HepG2 (cell line): ENCODE data around the gene ZNF853. TPM values are rescaled to one million over a fixed set of nuclear protein-coding genes. Genes with fewer than 3 reads are reported as not detected.

ENCODE experiments used
- FOXA1 ChIP-seq, 2 experiments: fragments of 450-650 bp in 1 of 2; sonication (generic) in 1 of 2; formaldehyde crosslinking in 1 of 2; IDR thresholded peaks; 2 replicates each; pipeline versions ENCODE4 v1.4.0 to v1.6.1; 2016 to 2020; ENCODE audit warnings: missing genetic modification reagents in 1 of 2
- FOXO1 ChIP-seq: sonication (generic); formaldehyde crosslinking; IDR thresholded peaks from 2 replicates; pipeline ENCODE4 v1.4.0; 2020; ENCODE audit warnings: missing genetic modification reagents
- HMG20B ChIP-seq: conservative IDR thresholded peaks from 2 replicates; pipeline ENCODE4 v1.6.1; 2016; ENCODE audit warnings: missing genetic modification reagents, missing compliant biosample characterization
- HOXA5 ChIP-seq: sonication (generic); formaldehyde crosslinking; IDR thresholded peaks from 2 replicates; pipeline ENCODE4 v1.4.0; 2020; ENCODE audit warnings: missing genetic modification reagents
- KDM4B ChIP-seq: sonication (generic); formaldehyde crosslinking; IDR thresholded peaks from 2 replicates; pipeline ENCODE4 v1.4.0; 2020; ENCODE audit warnings: missing genetic modification reagents
- MIXL1 ChIP-seq: IDR thresholded peaks from 2 replicates; pipeline ENCODE4 v1.6.1; 2016
- NCOR1 ChIP-seq: fragments of 200-600 bp; sonication (generic); IDR thresholded peaks from 2 replicates; pipeline ENCODE4 v1.7.0; 2017; ENCODE audit warnings: antibody characterized with exemption, low read length, borderline replicate concordance
- PATZ1 ChIP-seq: sonication (generic); formaldehyde crosslinking; IDR thresholded peaks from 2 replicates; pipeline ENCODE4 v1.4.0; 2020; ENCODE audit warnings: missing genetic modification reagents
- POGZ ChIP-seq: sonication (generic); formaldehyde crosslinking; IDR thresholded peaks from 2 replicates; pipeline ENCODE4 v1.4.0; 2020; ENCODE audit warnings: mild to moderate bottlenecking, missing genetic modification reagents
- PPARG ChIP-seq: conservative IDR thresholded peaks from 2 replicates; pipeline ENCODE4 v1.6.1; 2016; ENCODE audit warnings: missing biosample characterization, missing genetic modification reagents
- SNAPC4 ChIP-seq: sonication (generic); formaldehyde crosslinking; IDR thresholded peaks from 2 replicates; pipeline ENCODE4 v1.4.0; 2020; ENCODE audit warnings: mild to moderate bottlenecking, missing genetic modification reagents
- ZBTB21 ChIP-seq: sonication (generic); formaldehyde crosslinking; IDR thresholded peaks from 2 replicates; pipeline ENCODE4 v1.4.0; 2020; ENCODE audit warnings: missing genetic modification reagents
- ZFP82 ChIP-seq: sonication (generic); formaldehyde crosslinking; IDR thresholded peaks from 2 replicates; pipeline ENCODE4 v1.5.1; 2020; ENCODE audit warnings: mild to moderate bottlenecking, missing genetic modification reagents, borderline replicate concordance
- ZNF720 ChIP-seq: sonication (generic); formaldehyde crosslinking; IDR thresholded peaks from 2 replicates; pipeline ENCODE4 v1.4.0; 2020; ENCODE audit warnings: missing genetic modification reagents
- polyA plus RNA-seq, 8 experiments: library from polyadenylated mRNA; depleted of rRNA in 3 of 8; stranded (reverse) in 7 of 8; unstranded in 1 of 8; fragments of >200 nt; fragmentation: Illumina TruSeq in 4 of 8; extraction: Trizol in 4 of 8; gene quantifications; 2 replicates each; pipeline versions ENCODE4 v1.2.1 to v1.2.3, GENCODE V29; 2011 to 2016; ENCODE audit warnings: low read depth in 4 of 8, missing spikeins in 1 of 8, mixed read lengths in 1 of 8; ENCODE audit not compliant: insufficient read depth in 1 of 8
- total RNA-seq, 5 experiments: library from RNA; depleted of rRNA; stranded (reverse); fragments of >200 nt; fragmentation: Illumina TruSeq; extraction: Trizol; gene quantifications; 2 replicates each; pipeline ENCODE4 v1.2.3, GENCODE V29; 2016; ENCODE audit warnings: low read depth in 1 of 5
- TF ChIP-seq, protein P1 (sequence below): sonication (generic); formaldehyde crosslinking; IDR thresholded peaks from 2 replicates; pipeline ENCODE4 v1.4.0; 2020; ENCODE audit warnings: missing genetic modification reagents, mild to moderate bottlenecking, borderline replicate concordance
- TF ChIP-seq, protein P2 (sequence below): sonication (generic); formaldehyde crosslinking; IDR thresholded peaks from 2 replicates; pipeline ENCODE4 v1.8.0; 2022; ENCODE audit warnings: mild to moderate bottlenecking, missing genetic modification reagents; ENCODE audit not compliant: insufficient replicate concordance
- TF ChIP-seq, protein P3 (sequence below): sonication (generic); formaldehyde crosslinking; IDR thresholded peaks from 2 replicates; pipeline ENCODE4 v1.8.1; 2023; ENCODE audit warnings: mild to moderate bottlenecking, moderate library complexity, missing genetic modification reagents

ZNF853 gene
- total and polyA plus RNA-seq, 2 of the 13 experiments (the other 11 are each of a cell fraction or from before 2014, with no cell fraction given): 2.1 to 6.2 TPM

DNA sequence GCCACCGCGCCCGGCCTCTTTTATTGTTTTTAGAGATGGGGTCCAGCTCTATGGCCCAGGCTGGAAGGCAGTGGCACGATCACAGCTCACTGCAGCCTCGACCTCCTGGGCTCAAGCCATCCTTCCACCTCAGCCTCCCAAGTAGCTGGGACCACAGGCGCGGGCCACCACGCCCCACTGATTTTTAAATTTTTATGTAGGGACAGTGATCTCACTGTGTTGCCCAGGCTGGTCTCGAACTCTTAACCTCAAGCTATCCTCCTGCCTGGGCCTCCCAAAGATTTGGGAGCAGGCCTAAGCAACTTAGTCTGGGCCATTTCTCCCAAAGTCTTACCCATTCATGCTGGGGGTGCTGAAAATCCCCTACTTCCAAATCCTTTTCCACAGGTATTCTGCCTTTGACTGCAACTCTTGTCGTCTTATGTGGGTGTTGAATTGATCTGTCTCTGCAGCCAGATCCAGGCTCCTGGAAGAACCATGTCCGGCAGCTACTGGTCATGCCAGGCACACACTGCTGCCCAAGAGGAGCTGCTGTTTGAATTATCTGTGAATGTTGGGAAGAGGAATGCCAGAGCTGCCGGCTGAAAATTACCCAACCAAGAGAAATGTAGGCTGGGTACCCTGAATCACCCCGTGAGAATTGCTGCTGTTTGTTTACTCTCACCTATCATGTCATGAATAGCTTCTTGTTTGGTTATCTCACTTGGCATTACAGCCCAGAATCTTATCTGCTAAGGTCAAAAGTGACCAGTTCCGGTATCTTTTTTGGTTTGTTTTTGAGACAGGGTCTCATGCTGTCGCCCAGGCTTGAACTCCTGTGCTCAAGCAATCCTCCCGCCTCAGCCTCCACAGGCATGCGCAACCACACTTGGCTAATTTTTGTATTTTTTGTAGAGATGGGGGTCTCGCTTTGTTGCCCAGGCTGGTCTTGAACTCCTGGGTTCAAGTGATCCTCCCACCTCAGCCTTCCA, 37.0 kb upstream of the ZNF853 start (continued):
- TF ChIP-seq, protein P1, sequence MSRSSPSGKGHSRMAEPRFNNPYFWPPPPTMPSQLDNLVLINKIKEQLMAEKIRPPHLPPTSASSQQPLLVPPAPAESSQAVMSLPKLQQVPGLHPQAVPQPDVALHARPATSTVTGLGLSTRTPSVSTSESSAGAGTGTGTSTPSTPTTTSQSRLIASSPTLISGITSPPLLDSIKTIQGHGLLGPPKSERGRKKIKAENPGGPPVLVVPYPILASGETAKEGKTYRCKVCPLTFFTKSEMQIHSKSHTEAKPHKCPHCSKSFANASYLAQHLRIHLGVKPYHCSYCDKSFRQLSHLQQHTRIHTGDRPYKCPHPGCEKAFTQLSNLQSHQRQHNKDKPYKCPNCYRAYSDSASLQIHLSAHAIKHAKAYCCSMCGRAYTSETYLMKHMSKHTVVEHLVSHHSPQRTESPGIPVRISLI (CRISPR knock-in tag): peak; percentile 75
- peak; percentile 94 for TF ChIP-seq ZBTB21
- peak; percentile 85 for TF ChIP-seq HMG20B (CRISPR knock-in tag)
- peak; percentile 47; the same call in 1 of the 2 replicates for TF ChIP-seq HOXA5 (CRISPR knock-in tag)
- peak; percentile 51; the same call in 1 of the 2 replicates for TF ChIP-seq MIXL1 (CRISPR knock-in tag)
- TF ChIP-seq FOXA1 (IDR thresholded peaks at IDR 0.05): peak; percentile 40; the same call in 1 of the 2 replicates
- peak; percentile 93 for TF ChIP-seq FOXA1 (CRISPR knock-in tag; IDR thresholded peaks at IDR 0.05)
- TF ChIP-seq ZFP82 (CRISPR knock-in tag): 0 out of 2 replicates have a peak, but pooled peaks have one; percentile 13
- peak; percentile 82; the same call in 1 of the 2 replicates for TF ChIP-seq SNAPC4 (CRISPR knock-in tag)
- TF ChIP-seq ZNF720 (CRISPR knock-in tag): no peak
- TF ChIP-seq, protein P2, sequence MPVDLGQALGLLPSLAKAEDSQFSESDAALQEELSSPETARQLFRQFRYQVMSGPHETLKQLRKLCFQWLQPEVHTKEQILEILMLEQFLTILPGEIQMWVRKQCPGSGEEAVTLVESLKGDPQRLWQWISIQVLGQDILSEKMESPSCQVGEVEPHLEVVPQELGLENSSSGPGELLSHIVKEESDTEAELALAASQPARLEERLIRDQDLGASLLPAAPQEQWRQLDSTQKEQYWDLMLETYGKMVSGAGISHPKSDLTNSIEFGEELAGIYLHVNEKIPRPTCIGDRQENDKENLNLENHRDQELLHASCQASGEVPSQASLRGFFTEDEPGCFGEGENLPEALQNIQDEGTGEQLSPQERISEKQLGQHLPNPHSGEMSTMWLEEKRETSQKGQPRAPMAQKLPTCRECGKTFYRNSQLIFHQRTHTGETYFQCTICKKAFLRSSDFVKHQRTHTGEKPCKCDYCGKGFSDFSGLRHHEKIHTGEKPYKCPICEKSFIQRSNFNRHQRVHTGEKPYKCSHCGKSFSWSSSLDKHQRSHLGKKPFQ: peak; percentile 44
- peak; percentile 72 for TF ChIP-seq POGZ (CRISPR knock-in tag)
- TF ChIP-seq, protein P3, sequence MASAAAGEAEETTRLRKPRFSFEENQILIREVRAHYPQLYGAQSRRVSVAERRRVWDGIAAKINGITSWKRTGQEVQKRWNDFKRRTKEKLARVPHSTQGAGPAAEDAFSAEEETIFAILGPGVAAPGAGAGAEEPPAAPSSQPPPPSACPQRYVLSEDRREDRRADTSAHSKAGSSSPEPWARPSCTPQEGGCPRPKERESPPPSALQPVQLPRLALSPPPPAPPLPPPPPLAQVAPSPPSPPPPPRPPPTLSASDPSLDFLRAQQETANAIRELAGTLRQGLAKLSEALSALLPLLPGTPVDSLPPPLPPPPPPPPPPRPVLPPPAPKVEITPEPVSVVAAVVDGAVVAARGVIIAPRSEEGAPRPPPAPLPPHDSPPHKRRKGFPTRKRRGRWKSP (CRISPR knock-in tag): peak; percentile 73
- TF ChIP-seq NCOR1: peak; percentile 37; the same call in 1 of the 2 replicates
- TF ChIP-seq PATZ1 (CRISPR knock-in tag): peak; percentile 51; the same call in 1 of the 2 replicates
- peak; percentile 85 for TF ChIP-seq FOXO1
- 0 out of 2 replicates have a peak, but pooled peaks have one; percentile 59 for TF ChIP-seq KDM4B
- peak; percentile 89 for TF ChIP-seq PPARG (CRISPR knock-in tag)
